Neuronal stem cell (in vitro differentiated cells): ENCODE data around the gene YPEL5.

ENCODE experiments used
- DNase-seq: peaks from one replicate; pipeline ENCODE4 v3.0.0-alpha.2; 2013; ENCODE audit warnings: low spot score
- H2AFZ ChIP-seq: one replicate; pipeline ENCODE4 v1.6.1; 2013; ENCODE audit warnings: mild to moderate bottlenecking, low read length, inconsistent platforms
- H2AK5ac ChIP-seq: 2 replicates; pipeline ENCODE4 v1.6.1; 2013; ENCODE audit warnings: low read depth, mild to moderate bottlenecking, inconsistent platforms, low read length, moderate library complexity, mixed read lengths
- H2BK120ac ChIP-seq: 2 replicates; pipeline ENCODE4 v1.6.1; 2013; ENCODE audit warnings: low read depth, mild to moderate bottlenecking, inconsistent platforms, low read length, moderate library complexity, mixed read lengths
- H2BK12ac ChIP-seq: one replicate; pipeline ENCODE4 v1.6.1; 2013; ENCODE audit warnings: low read length, inconsistent platforms
- H2BK15ac ChIP-seq: 2 replicates; pipeline ENCODE4 v1.6.1; 2013; ENCODE audit warnings: mild to moderate bottlenecking, low read length, inconsistent platforms, mixed read lengths
- H2BK5ac ChIP-seq: one replicate; pipeline ENCODE4 v1.6.1; 2013; ENCODE audit warnings: inconsistent platforms, mild to moderate bottlenecking, low read length, moderate library complexity
- H3K14ac ChIP-seq: one replicate; pipeline ENCODE4 v1.6.1; 2013; ENCODE audit warnings: low read length, inconsistent platforms
- H3K18ac ChIP-seq: 2 replicates; pipeline ENCODE4 v1.6.1; 2013; ENCODE audit warnings: low read length, inconsistent platforms
- H3K23ac ChIP-seq: 2 replicates; pipeline ENCODE4 v1.6.1; 2013; ENCODE audit warnings: low read depth, mild to moderate bottlenecking, mixed read lengths, low read length, inconsistent platforms; ENCODE audit not compliant: poor library complexity
- H3K27ac ChIP-seq: replicated peaks from 3 replicates; pipeline ENCODE4 v1.5.1; 2013; ENCODE audit warnings: low read length, inconsistent platforms
- H3K27me3 ChIP-seq, 3 experiments: 2 replicates each; pipeline ENCODE4 v1.6.1; 2013; ENCODE audit warnings: low read length in 3 of 3, mild to moderate bottlenecking in 2 of 3, inconsistent platforms in 1 of 3, low read depth in 1 of 3, mixed read lengths in 1 of 3, moderate library complexity in 1 of 3; ENCODE audit not compliant: control insufficient read depth in 3 of 3, insufficient read depth in 3 of 3
- H3K36me3 ChIP-seq, 2 donors: replicated peaks in 1 of 2; 2 replicates each; pipeline ENCODE4 v1.6.1; 2013; ENCODE audit warnings: low read length in 2 of 2; ENCODE audit not compliant: control insufficient read depth in 2 of 2, insufficient read depth in 2 of 2
- H3K4ac ChIP-seq: 2 replicates; pipeline ENCODE4 v1.6.1; 2013; ENCODE audit warnings: inconsistent platforms, mild to moderate bottlenecking, low read length, moderate library complexity
- H3K4me1 ChIP-seq, 2 donors: 1 replicate in 1 of 2; 2 replicates in 1 of 2; pipeline ENCODE4 v1.6.1; 2013; ENCODE audit warnings: low read length in 2 of 2, low read depth in 1 of 2; ENCODE audit not compliant: control insufficient read depth in 2 of 2, insufficient read depth in 1 of 2
- H3K4me2 ChIP-seq: one replicate; pipeline ENCODE4 v1.6.1; 2013; ENCODE audit warnings: mild to moderate bottlenecking, low read length, inconsistent platforms; ENCODE audit not compliant: insufficient read depth, poor library complexity, severe bottlenecking
- H3K4me3 ChIP-seq, 2 donors: 2 replicates each; pipeline ENCODE4 v1.5.1; 2013; ENCODE audit warnings: low read length in 2 of 2, mild to moderate bottlenecking in 2 of 2, inconsistent platforms in 1 of 2, moderate library complexity in 1 of 2
- H3K79me1 ChIP-seq: one replicate; pipeline ENCODE4 v1.6.1; 2013; ENCODE audit warnings: low read depth, mild to moderate bottlenecking, inconsistent platforms, low read length, moderate library complexity
- H3K9ac ChIP-seq: one replicate; pipeline ENCODE4 v1.6.1; 2013; ENCODE audit warnings: mild to moderate bottlenecking, low read depth, low read length, inconsistent platforms; ENCODE audit not compliant: poor library complexity
- H3K9me3 ChIP-seq, 2 donors: replicated peaks in 1 of 2; 2 replicates each; pipeline versions ENCODE3 to v1.6.1; 2013; ENCODE audit warnings: low read length in 2 of 2, mild to moderate bottlenecking in 2 of 2, inconsistent platforms in 1 of 2, low read depth in 1 of 2, mixed read lengths in 1 of 2, moderate library complexity in 1 of 2; ENCODE audit not compliant: control insufficient read depth in 2 of 2, insufficient read depth in 1 of 2
- H4K8ac ChIP-seq: one replicate; pipeline ENCODE4 v1.6.1; 2013; ENCODE audit warnings: low read depth, mild to moderate bottlenecking, inconsistent platforms, low read length, moderate library complexity
- H4K91ac ChIP-seq: one replicate; pipeline ENCODE4 v1.6.1; 2013; ENCODE audit warnings: low read length, low read depth, mild to moderate bottlenecking, inconsistent platforms; ENCODE audit not compliant: poor library complexity
- WGBS, 2 donors: extraction: QIAGEN DNeasy Blood & Tissue Kit; methylation state at CpG; one replicate each; pipeline ENCODE4 v1.1.7; 2013; ENCODE audit warnings: missing lambda C conversion rate in 2 of 2, mixed read lengths in 1 of 2; ENCODE audit not compliant: insufficient read length in 2 of 2, insufficient replicate concordance in 1 of 2; ENCODE audit errors: extremely low coverage in 2 of 2; 5-methylcytosine and 5-hydroxymethylcytosine counted together

YPEL5 gene

GRCh38 chr2:30104307-30104706 lies 42.5 kb upstream of the YPEL5 start:
- H4K8ac ChIP-seq = no peak overlapping the region
- no CpG with 5 or more reads among the region's 2 CpGs for WGBS, 2 donors

GRCh38 chr2:30105556-30105955 lies 41.3 kb upstream of the YPEL5 start:
- no peak overlapping the region for H3K4me3 ChIP-seq

More at GRCh38 chr2:30104307-30104706, 42.5 kb upstream of the YPEL5 start:
- no peak for DNase-seq
- Histone ChIP-seq H2BK15ac (no peak overlapping the region), H3K9ac (no peak overlapping the region), H3K4ac (no peak overlapping the region), H3K4me2 (no peak overlapping the region), H2AK5ac (no peak overlapping the region), H3K4me3 (no peak overlapping the region), H3K27me3 (peaks cover 0 to 13% (median 0%) of the 10 kb centered on the region in 3 experiments), H3K9me3 (no peaks in the 10 kb centered on the region), H3K14ac (no peak overlapping the region), H2BK5ac (no peak overlapping the region), H4K91ac (no peak overlapping the region), H3K18ac (no peak overlapping the region), H3K36me3 (no peaks in the 10 kb centered on the region), H3K23ac (no peak overlapping the region), H3K4me1 (no peaks in the 10 kb centered on the region), H2AFZ (no peak overlapping the region), H2BK120ac (no peak overlapping the region), H2BK12ac (no peak overlapping the region), H3K79me1 (no peaks in the 10 kb centered on the region), H3K27ac (no peak overlapping the region)

GRCh38 chr2:30106543-30106942 lies 40.3 kb upstream of the YPEL5 start:
- no peak overlapping the region for H3K4me2 ChIP-seq
- H3K27me3 ChIP-seq = peaks cover 0 to 10% (median 0%) of the 10 kb centered on the region in 3 experiments
- peak overlapping the region in 1 of 2 donors; percentile 18 for H3K4me3 ChIP-seq
- H3K9me3 ChIP-seq = no peaks in the 10 kb centered on the region
- no peak overlapping the region for H3K4ac ChIP-seq
- no peak overlapping the region for H3K9ac ChIP-seq
- no peak overlapping the region for H2BK120ac ChIP-seq
- H4K8ac ChIP-seq = no peak overlapping the region
- H2BK15ac ChIP-seq = no peak overlapping the region
- no peak overlapping the region for H3K27ac ChIP-seq
- no peak overlapping the region for H3K23ac ChIP-seq
- H3K36me3 ChIP-seq = no peaks in the 10 kb centered on the region
- H4K91ac ChIP-seq = no peak overlapping the region
- peak overlapping the region; percentile 67 for H2AK5ac ChIP-seq
- no peak overlapping the region for H2BK5ac ChIP-seq
- H2BK12ac ChIP-seq = no peak overlapping the region
- no CpG with 5 or more reads among the region's 9 CpGs for WGBS, 2 donors
- H3K18ac ChIP-seq = peak overlapping the region; percentile 36
- DNase-seq = no peak
- H3K79me1 ChIP-seq = no peaks in the 10 kb centered on the region
- H3K4me1 ChIP-seq = no peaks in the 10 kb centered on the region
- H2AFZ ChIP-seq = no peak overlapping the region
- H3K14ac ChIP-seq = no peak overlapping the region

More at GRCh38 chr2:30105556-30105955, 41.3 kb upstream of the YPEL5 start:
- no peaks in the 10 kb centered on the region for H3K79me1 ChIP-seq
- H3K18ac ChIP-seq = no peak overlapping the region
- H3K9me3 ChIP-seq = no peaks in the 10 kb centered on the region
- H3K14ac ChIP-seq = no peak overlapping the region
- no peak overlapping the region for H2AFZ ChIP-seq
- peaks cover 0 to 13% (median 0%) of the 10 kb centered on the region in 3 experiments for H3K27me3 ChIP-seq
- H2BK5ac ChIP-seq = no peak overlapping the region
- H3K36me3 ChIP-seq = no peaks in the 10 kb centered on the region
- H4K91ac ChIP-seq = no peak overlapping the region
- no peak overlapping the region for H4K8ac ChIP-seq
- H2BK12ac ChIP-seq = no peak overlapping the region
- H3K4ac ChIP-seq = no peak overlapping the region
- no peak overlapping the region for H2AK5ac ChIP-seq
- no peak for DNase-seq
- H2BK120ac ChIP-seq = no peak overlapping the region
- H3K27ac ChIP-seq = no peak overlapping the region
- no peak overlapping the region for H3K23ac ChIP-seq
- H3K4me1 ChIP-seq = no peaks in the 10 kb centered on the region
- no peak overlapping the region for H3K4me2 ChIP-seq
- no peak overlapping the region for H2BK15ac ChIP-seq
- no peak overlapping the region for H3K9ac ChIP-seq
- WGBS, 2 donors = no CpG with 5 or more reads among the region's 2 CpGs

GRCh38 chr2:30108192-30108591 lies 38.6 kb upstream of the YPEL5 start:
- Histone ChIP-seq H2BK15ac (no peak overlapping the region), H3K9me3 (no peaks in the 10 kb centered on the region), H3K79me1 (no peaks in the 10 kb centered on the region), H2BK12ac (no peak overlapping the region), H2BK5ac (no peak overlapping the region), H3K23ac (no peak overlapping the region), H2AK5ac (no peak overlapping the region), H3K36me3 (no peaks in the 10 kb centered on the region), H3K4me3 (no peak overlapping the region), H3K27ac (no peak overlapping the region), H3K4me2 (no peak overlapping the region), H3K9ac (peak overlapping the region; percentile 79), H2BK120ac (no peak overlapping the region), H4K8ac (no peak overlapping the region), H3K27me3 (peaks cover 0 to 4% (median 0%) of the 10 kb centered on the region in 3 experiments), H4K91ac (no peak overlapping the region), H2AFZ (no peak overlapping the region), H3K14ac (no peak overlapping the region), H3K4ac (no peak overlapping the region), H3K4me1 (no peaks in the 10 kb centered on the region), H3K18ac (no peak overlapping the region)
- WGBS, 2 donors = no CpG with 5 or more reads among the region's 2 CpGs
- no peak for DNase-seq
